HepG2 (cell line): ENCODE data around the gene CNTD1. TPM values are rescaled to one million over a fixed set of nuclear protein-coding genes. Genes with fewer than 3 reads are reported as not detected.
A peak's percentile ranks its signal among the peaks of the same experiment; 100 is the strongest.

Experiments
- ATRX ChIP-seq: sonication (generic); formaldehyde crosslinking; IDR thresholded peaks from 2 replicates; pipeline ENCODE4 v1.4.0; 2020; ENCODE audit warnings: missing genetic modification reagents, borderline replicate concordance
- CCDC6 ChIP-seq: sonication (generic); formaldehyde crosslinking; IDR thresholded peaks from 2 replicates; pipeline ENCODE4 v1.8.1; 2022; ENCODE audit warnings: mild to moderate bottlenecking, missing genetic modification reagents, moderate library complexity
- ELF1 ChIP-seq: sonication (generic); formaldehyde crosslinking; IDR thresholded peaks from 2 replicates; pipeline ENCODE4 v1.4.0; 2020; ENCODE audit warnings: missing genetic modification reagents
- ETV5 ChIP-seq: IDR thresholded peaks from 2 replicates; pipeline ENCODE4 v1.6.1; 2018; ENCODE audit warnings: missing biosample characterization, missing genetic modification reagents, inconsistent platforms, borderline replicate concordance
- FIP1L1 ChIP-seq: fragments of 200-400 bp; formaldehyde crosslinking; IDR thresholded peaks from 2 replicates; pipeline ENCODE4 v1.6.1; 2018; ENCODE audit warnings: low read depth, mild to moderate bottlenecking, low read length, moderate library complexity, borderline replicate concordance; ENCODE audit not compliant: insufficient read depth
- GFI1 ChIP-seq: sonication (generic); formaldehyde crosslinking; IDR thresholded peaks from 2 replicates; pipeline ENCODE4 v1.5.0; 2020; ENCODE audit warnings: missing genetic modification reagents, mild to moderate bottlenecking, borderline replicate concordance
- HES4 ChIP-seq: sonication (generic); formaldehyde crosslinking; IDR thresholded peaks from 2 replicates; pipeline ENCODE4 v1.9.0; 2021; ENCODE audit warnings: mild to moderate bottlenecking, missing genetic modification reagents, borderline replicate concordance
- IKZF4 ChIP-seq: sonication (generic); formaldehyde crosslinking; IDR thresholded peaks from 2 replicates; pipeline ENCODE4 v1.5.1; 2020; ENCODE audit warnings: borderline replicate concordance, mild to moderate bottlenecking, low read depth, missing genetic modification reagents; ENCODE audit errors: not compliant biosample characterization
- ISL2 ChIP-seq: sonication (generic); formaldehyde crosslinking; IDR thresholded peaks from 2 replicates; pipeline ENCODE4 v1.5.0; 2020; ENCODE audit warnings: missing genetic modification reagents
- KLF6 ChIP-seq: IDR thresholded peaks from 2 replicates; pipeline ENCODE4 v1.8.0; 2016; ENCODE audit warnings: missing biosample characterization, missing genetic modification reagents
- MED13 ChIP-seq: sonication (generic); formaldehyde crosslinking; IDR thresholded peaks from 2 replicates; pipeline ENCODE4 v1.5.0; 2020; ENCODE audit warnings: missing genetic modification reagents
- NAIF1 ChIP-seq: sonication (generic); formaldehyde crosslinking; IDR thresholded peaks from 2 replicates; pipeline ENCODE4 v1.5.0; 2020; ENCODE audit warnings: mild to moderate bottlenecking, missing genetic modification reagents, borderline replicate concordance
- NFIC ChIP-seq: IDR thresholded peaks from 2 replicates; pipeline ENCODE4 v1.6.1; 2012; ENCODE audit warnings: mild to moderate bottlenecking, low read length, inconsistent platforms
- PAWR ChIP-seq: sonication (generic); formaldehyde crosslinking; IDR thresholded peaks from 2 replicates; pipeline ENCODE4 v1.4.0; 2020; ENCODE audit warnings: missing genetic modification reagents, mild to moderate bottlenecking, borderline replicate concordance
- PHF21A ChIP-seq: sonication (generic); formaldehyde crosslinking; IDR thresholded peaks from 2 replicates; pipeline ENCODE4 v1.5.0; 2020; ENCODE audit warnings: mild to moderate bottlenecking, missing genetic modification reagents
- SAFB2 ChIP-seq: sonication (generic); formaldehyde crosslinking; IDR thresholded peaks from 2 replicates; pipeline ENCODE4 v1.5.1; 2020; ENCODE audit warnings: missing genetic modification reagents, low read depth, mild to moderate bottlenecking, borderline replicate concordance
- SMAD1 ChIP-seq: sonication (generic); formaldehyde crosslinking; IDR thresholded peaks from 2 replicates; pipeline ENCODE4 v1.4.0; 2020; ENCODE audit warnings: missing genetic modification reagents, low read depth, mild to moderate bottlenecking, borderline replicate concordance
- U2AF2 ChIP-seq: fragments of 200-400 bp; formaldehyde crosslinking; IDR thresholded peaks from 2 replicates; pipeline ENCODE4 v1.6.1; 2017; ENCODE audit warnings: low read depth, mild to moderate bottlenecking, low read length
- ZNF207 ChIP-seq: fragments of 450-650 bp; IDR thresholded peaks from 2 replicates; pipeline ENCODE4 v1.6.1; 2016; ENCODE audit warnings: antibody characterized with exemption, borderline replicate concordance
- ZNF556 ChIP-seq: sonication (generic); formaldehyde crosslinking; IDR thresholded peaks from 2 replicates; pipeline ENCODE4 v1.4.0; 2020; ENCODE audit warnings: mild to moderate bottlenecking, missing genetic modification reagents, borderline replicate concordance
- ZNF577 ChIP-seq: sonication (generic); formaldehyde crosslinking; IDR thresholded peaks from 2 replicates; pipeline ENCODE4 v1.4.0; 2020; ENCODE audit warnings: mild to moderate bottlenecking, low read depth, missing genetic modification reagents, borderline replicate concordance
- ZNF598 ChIP-seq: sonication (generic); formaldehyde crosslinking; IDR thresholded peaks from 2 replicates; pipeline ENCODE4 v1.5.1; 2020; ENCODE audit warnings: mild to moderate bottlenecking, missing genetic modification reagents, borderline replicate concordance
- polyA plus RNA-seq, 8 experiments: library from polyadenylated mRNA; depleted of rRNA in 3 of 8; stranded (reverse) in 7 of 8; unstranded in 1 of 8; fragments of >200 nt; fragmentation: Illumina TruSeq in 4 of 8; extraction: Trizol in 4 of 8; gene quantifications; 2 replicates each; pipeline versions ENCODE4 v1.2.1 to v1.2.3, GENCODE V29; 2011 to 2016; ENCODE audit warnings: low read depth in 4 of 8, missing spikeins in 1 of 8, mixed read lengths in 1 of 8; ENCODE audit not compliant: insufficient read depth in 1 of 8
- total RNA-seq, 5 experiments: library from RNA; depleted of rRNA; stranded (reverse); fragments of >200 nt; fragmentation: Illumina TruSeq; extraction: Trizol; gene quantifications; 2 replicates each; pipeline ENCODE4 v1.2.3, GENCODE V29; 2016; ENCODE audit warnings: low read depth in 1 of 5
- TF ChIP-seq, protein P1 (sequence below): sonication (generic); formaldehyde crosslinking; IDR thresholded peaks from 2 replicates; pipeline ENCODE4 v1.8.1; 2023; ENCODE audit warnings: mild to moderate bottlenecking, moderate library complexity, missing genetic modification reagents
- TF ChIP-seq, protein P2 (sequence below): sonication (generic); formaldehyde crosslinking; conservative IDR thresholded peaks from 2 replicates; pipeline ENCODE4 v1.4.0; 2020; ENCODE audit warnings: missing genetic modification reagents
- TF ChIP-seq, protein P3 (sequence below): sonication (generic); formaldehyde crosslinking; IDR thresholded peaks from 2 replicates; pipeline ENCODE4 v1.4.0; 2020; ENCODE audit warnings: missing genetic modification reagents, mild to moderate bottlenecking, borderline replicate concordance

Gene CNTD1
- total and polyA plus RNA-seq, 2 of the 13 experiments (the other 11 are each of a cell fraction or from before 2014, with no cell fraction given), result 0.11 to 0.15 TPM

DNA sequence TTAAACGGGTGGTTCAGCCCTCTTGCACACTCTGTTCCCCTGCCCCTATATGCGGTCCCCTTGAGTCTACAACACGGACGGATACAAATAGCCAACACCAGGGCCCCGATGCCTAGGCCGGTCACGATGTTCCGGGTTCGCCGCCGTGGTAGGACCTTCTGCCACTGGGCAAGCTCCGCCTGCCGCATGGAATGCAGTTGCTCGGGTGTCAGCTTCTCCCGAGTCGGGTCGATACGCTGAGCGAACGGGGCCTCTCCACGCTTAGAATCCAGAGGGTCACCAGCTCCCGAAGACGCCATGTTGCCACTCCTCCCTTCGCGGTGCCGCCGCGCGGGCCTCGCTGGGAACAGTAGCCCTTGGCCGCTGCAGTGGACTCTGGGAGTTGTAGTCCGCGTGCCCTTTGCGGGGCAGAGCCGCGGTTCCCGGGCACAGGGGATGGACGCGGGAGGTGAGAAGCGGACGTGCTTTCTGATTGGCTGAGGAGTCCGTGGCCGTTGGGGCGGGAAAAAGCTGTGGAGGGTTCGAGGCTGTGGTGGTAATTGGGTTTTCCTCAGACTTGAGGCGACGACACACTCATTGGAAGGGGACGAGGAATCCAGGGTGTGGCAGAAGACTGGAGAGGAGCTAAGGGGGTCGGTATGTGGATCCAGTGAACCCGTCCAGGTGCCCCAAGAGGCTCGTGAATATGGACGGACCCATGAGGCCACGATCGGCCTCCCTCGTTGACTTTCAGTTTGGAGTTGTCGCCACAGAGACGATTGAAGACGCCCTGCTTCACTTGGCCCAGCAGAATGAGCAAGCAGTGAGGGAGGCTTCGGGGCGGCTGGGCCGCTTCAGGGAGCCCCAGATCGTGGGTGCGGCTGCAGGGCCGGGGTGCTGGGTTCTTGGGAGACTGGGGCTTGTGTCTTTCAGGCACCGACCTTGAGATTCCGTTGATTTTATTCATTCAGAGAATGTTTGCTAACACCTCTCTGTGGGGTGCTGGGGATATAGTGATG, at the start of gene CNTD1, which contains the start of gene COA3 (continued):
- TF ChIP-seq PHF21A (CRISPR knock-in tag) (peak; percentile 88; the same call in 1 of the 2 replicates), ZNF556 (CRISPR knock-in tag) (peak; percentile 93; the same call in 1 of the 2 replicates), HES4 (CRISPR knock-in tag) (peak; percentile 44; the same call in 1 of the 2 replicates), ETV5 (CRISPR knock-in tag) (peak; percentile 59), IKZF4 (CRISPR knock-in tag) (peak; percentile 94), SMAD1 (CRISPR knock-in tag) (peak; percentile 99), NAIF1 (peak; percentile 63; the same call in 1 of the 2 replicates), CCDC6 (CRISPR knock-in tag) (peak; percentile 97), ZNF207 (no peak), GFI1 (peak; percentile 83), SAFB2 (CRISPR knock-in tag) (peak; percentile 72; the same call in 1 of the 2 replicates), MED13 (CRISPR knock-in tag) (no peak; the same call in 1 of the 2 replicates), NFIC (peak; percentile 60; the same call in 1 of the 2 replicates), U2AF2 (no peak), ELF1 (CRISPR knock-in tag) (peak; percentile 88), FIP1L1 (no peak), KLF6 (CRISPR knock-in tag) (0 out of 2 replicates have a peak, but pooled peaks have one; percentile 31), ZNF598 (peak; percentile 92; the same call in 1 of the 2 replicates), ISL2 (CRISPR knock-in tag) (peak; percentile 60), ZNF577 (CRISPR knock-in tag) (no peak), PAWR (CRISPR knock-in tag) (peak; percentile 94), ATRX (CRISPR knock-in tag) (no peak)
- TF ChIP-seq, protein P1, sequence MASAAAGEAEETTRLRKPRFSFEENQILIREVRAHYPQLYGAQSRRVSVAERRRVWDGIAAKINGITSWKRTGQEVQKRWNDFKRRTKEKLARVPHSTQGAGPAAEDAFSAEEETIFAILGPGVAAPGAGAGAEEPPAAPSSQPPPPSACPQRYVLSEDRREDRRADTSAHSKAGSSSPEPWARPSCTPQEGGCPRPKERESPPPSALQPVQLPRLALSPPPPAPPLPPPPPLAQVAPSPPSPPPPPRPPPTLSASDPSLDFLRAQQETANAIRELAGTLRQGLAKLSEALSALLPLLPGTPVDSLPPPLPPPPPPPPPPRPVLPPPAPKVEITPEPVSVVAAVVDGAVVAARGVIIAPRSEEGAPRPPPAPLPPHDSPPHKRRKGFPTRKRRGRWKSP (CRISPR knock-in tag), result peak; percentile 91
- TF ChIP-seq, protein P2, sequence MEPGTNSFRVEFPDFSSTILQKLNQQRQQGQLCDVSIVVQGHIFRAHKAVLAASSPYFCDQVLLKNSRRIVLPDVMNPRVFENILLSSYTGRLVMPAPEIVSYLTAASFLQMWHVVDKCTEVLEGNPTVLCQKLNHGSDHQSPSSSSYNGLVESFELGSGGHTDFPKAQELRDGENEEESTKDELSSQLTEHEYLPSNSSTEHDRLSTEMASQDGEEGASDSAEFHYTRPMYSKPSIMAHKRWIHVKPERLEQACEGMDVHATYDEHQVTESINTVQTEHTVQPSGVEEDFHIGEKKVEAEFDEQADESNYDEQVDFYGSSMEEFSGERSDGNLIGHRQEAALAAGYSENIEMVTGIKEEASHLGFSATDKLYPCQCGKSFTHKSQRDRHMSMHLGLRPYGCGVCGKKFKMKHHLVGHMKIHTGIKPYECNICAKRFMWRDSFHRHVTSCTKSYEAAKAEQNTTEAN (CRISPR knock-in tag), result peak; percentile 73
- TF ChIP-seq, protein P3, sequence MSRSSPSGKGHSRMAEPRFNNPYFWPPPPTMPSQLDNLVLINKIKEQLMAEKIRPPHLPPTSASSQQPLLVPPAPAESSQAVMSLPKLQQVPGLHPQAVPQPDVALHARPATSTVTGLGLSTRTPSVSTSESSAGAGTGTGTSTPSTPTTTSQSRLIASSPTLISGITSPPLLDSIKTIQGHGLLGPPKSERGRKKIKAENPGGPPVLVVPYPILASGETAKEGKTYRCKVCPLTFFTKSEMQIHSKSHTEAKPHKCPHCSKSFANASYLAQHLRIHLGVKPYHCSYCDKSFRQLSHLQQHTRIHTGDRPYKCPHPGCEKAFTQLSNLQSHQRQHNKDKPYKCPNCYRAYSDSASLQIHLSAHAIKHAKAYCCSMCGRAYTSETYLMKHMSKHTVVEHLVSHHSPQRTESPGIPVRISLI (CRISPR knock-in tag), result no peak; the same call in 1 of the 2 replicates
